H1 (cell line): ENCODE data around the gene QRICH2.

Experiments
- BACH1 ChIP-seq: IDR thresholded peaks from 2 replicates; pipeline ENCODE4 v1.6.1; 2012; ENCODE audit warnings: low read length, improper control_type of control experiment
- CTCF ChIP-seq, 3 experiments: IDR thresholded peaks; 1 replicate in 2 of 3; 2 replicates in 1 of 3; pipeline versions ENCODE4 v1.5.1 to v1.6.1; 2011; ENCODE audit warnings: low read length in 3 of 3, mild to moderate bottlenecking in 3 of 3, inconsistent platforms in 2 of 3, low read depth in 1 of 3, moderate library complexity in 1 of 3; ENCODE audit not compliant: insufficient read depth in 1 of 3; ENCODE audit errors: control extremely low read depth in 1 of 3
- MAX ChIP-seq: IDR thresholded peaks from 2 replicates; pipeline ENCODE4 v1.6.1; 2012; ENCODE audit warnings: inconsistent platforms
- POLR2A ChIP-seq, 2 experiments: IDR thresholded peaks; 1 replicate in 1 of 2; 2 replicates in 1 of 2; pipeline ENCODE4 v1.6.1; 2011; ENCODE audit warnings: low read depth in 2 of 2, low read length in 2 of 2, mild to moderate bottlenecking in 2 of 2; ENCODE audit errors: control extremely low read depth in 1 of 2
- TEAD4 ChIP-seq: IDR thresholded peaks from 2 replicates; pipeline ENCODE4 v1.6.1; 2012; ENCODE audit warnings: low read depth, low read length, inconsistent platforms, mixed read lengths

GRCh38 chr17:76297436-76297835 lies 10.6 kb downstream of the QRICH2 start:
- TF ChIP-seq CTCF (IDR thresholded peaks at IDR 0.05; ENCODE audit: control extremely low read depth in 1 of 3, insufficient read depth in 1 of 3, low read depth in 1 of 3, low read length in 3 of 3): no peak
- no peak for TF ChIP-seq BACH1
- no peak for TF ChIP-seq TEAD4
- no peak for TF ChIP-seq POLR2A (IDR thresholded peaks at IDR 0.05; ENCODE audit: control extremely low read depth in 1 of 2, low read depth in 2 of 2, low read length in 2 of 2)
- TF ChIP-seq MAX: no peak
